Brain microvascular endothelial cell (primary cell): Measurements from ENCODE around the gene ERI3.

Source experiments
- DNase-seq: peaks from one replicate; pipeline ENCODE4 v3.0.0-alpha.2; 2020
- H3K27ac ChIP-seq: fragments of 250-450 bp; sonication (Bioruptor Pico); 2 replicates; pipeline ENCODE4 v1.5.1; 2020; ENCODE audit warnings: mild to moderate bottlenecking, moderate library complexity
- H3K27me3 ChIP-seq: fragments of 250-450 bp; sonication (Bioruptor Pico); replicated peaks from 2 replicates; pipeline ENCODE4 v1.5.1; 2020; ENCODE audit warnings: mild to moderate bottlenecking
- H3K36me3 ChIP-seq: fragments of 250-450 bp; sonication (Bioruptor Pico); replicated peaks from 2 replicates; pipeline ENCODE4 v1.5.1; 2020; ENCODE audit warnings: mild to moderate bottlenecking
- H3K4me3 ChIP-seq: 2 replicates; pipeline ENCODE4 v1.5.1; 2011; ENCODE audit warnings: low read depth, mild to moderate bottlenecking, control low read depth, low read length, moderate library complexity
- in situ Hi-C: cut with HindIII; loops from 2 replicates; pipeline ENCODE4 v1.10.0; 2017; ENCODE audit warnings: low sequenced_read_pairs, low pct_ligation_motif_present
- TF ChIP-seq, protein P1 (sequence below): IDR thresholded peaks from 2 replicates; pipeline ENCODE4 v1.5.1; 2011; ENCODE audit warnings: low read depth, mild to moderate bottlenecking, moderate library complexity, low read length, control low read depth, inconsistent platforms; ENCODE audit errors: missing control alignments

ERI3 gene

DNA sequence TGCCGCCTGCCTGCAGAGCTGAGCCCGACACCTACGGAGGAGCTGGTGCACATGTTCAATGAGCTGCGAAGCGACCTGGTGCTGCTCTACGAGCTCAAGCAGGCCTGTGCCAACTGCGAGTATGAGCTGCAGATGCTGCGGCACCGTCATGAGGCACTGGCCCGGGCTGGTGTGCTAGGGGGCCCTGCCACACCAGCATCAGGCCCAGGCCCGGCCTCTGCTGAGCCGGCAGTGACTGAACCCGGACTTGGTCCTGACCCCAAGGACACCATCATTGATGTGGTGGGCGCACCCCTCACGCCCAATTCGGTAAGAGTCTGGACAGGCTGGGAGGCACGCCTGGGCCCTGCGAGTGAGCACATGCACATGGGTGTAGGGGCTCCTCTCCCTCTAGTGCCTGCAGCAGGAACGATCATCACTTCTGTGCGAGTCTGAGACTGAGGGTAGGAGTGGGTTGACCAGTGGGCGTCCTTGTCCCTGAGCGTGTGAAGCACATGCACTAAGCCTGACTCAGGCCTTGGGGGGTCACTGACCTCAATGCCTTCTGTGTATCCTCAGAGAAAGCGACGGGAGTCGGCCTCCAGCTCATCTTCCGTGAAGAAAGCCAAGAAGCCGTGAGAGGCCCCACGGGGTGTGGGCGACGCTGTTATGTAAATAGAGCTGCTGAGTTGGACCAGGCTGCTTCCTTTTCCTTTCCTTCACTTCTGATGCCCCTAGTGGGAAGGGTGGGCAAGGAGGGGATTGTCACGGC, 134.9 kb downstream of the ERI3 start:
- H3K27me3 ChIP-seq: no peaks in the 10 kb centered on the region
- peak; percentile 57 for DNase-seq
- H3K4me3 ChIP-seq: no peak overlapping the region
- in situ Hi-C loops: no loop called here
- H3K36me3 ChIP-seq: peaks cover 38% of the 10 kb centered on the region
- H3K27ac ChIP-seq: no peak overlapping the region
- TF ChIP-seq, protein P1, sequence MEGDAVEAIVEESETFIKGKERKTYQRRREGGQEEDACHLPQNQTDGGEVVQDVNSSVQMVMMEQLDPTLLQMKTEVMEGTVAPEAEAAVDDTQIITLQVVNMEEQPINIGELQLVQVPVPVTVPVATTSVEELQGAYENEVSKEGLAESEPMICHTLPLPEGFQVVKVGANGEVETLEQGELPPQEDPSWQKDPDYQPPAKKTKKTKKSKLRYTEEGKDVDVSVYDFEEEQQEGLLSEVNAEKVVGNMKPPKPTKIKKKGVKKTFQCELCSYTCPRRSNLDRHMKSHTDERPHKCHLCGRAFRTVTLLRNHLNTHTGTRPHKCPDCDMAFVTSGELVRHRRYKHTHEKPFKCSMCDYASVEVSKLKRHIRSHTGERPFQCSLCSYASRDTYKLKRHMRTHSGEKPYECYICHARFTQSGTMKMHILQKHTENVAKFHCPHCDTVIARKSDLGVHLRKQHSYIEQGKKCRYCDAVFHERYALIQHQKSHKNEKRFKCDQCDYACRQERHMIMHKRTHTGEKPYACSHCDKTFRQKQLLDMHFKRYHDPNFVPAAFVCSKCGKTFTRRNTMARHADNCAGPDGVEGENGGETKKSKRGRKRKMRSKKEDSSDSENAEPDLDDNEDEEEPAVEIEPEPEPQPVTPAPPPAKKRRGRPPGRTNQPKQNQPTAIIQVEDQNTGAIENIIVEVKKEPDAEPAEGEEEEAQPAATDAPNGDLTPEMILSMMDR: peak; percentile 33

DNA sequence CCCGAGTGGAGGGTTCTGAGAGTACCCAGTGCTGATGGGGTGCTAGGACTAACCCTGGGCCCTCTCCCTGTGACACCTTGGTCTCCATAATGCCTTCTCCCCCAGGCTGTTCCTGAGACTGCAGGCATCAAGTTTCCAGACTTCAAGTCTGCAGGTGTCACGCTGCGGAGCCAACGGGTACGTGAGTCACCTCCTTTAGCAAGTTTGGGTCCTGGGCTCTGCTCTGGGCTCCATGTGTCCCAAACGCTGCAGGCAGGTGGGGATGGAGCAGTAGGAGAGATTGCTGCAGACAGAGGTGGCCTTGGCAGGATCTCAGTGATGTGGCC, 135.8 kb downstream of the ERI3 start:
- no peak for DNase-seq
- H3K4me3 ChIP-seq: no peak overlapping the region
- H3K36me3 ChIP-seq: peaks cover 38% of the 10 kb centered on the region
- H3K27me3 ChIP-seq: no peaks in the 10 kb centered on the region
- no peak overlapping the region for H3K27ac ChIP-seq
- in situ Hi-C loops: no loop called here
- TF ChIP-seq, protein P1: no peak

DNA sequence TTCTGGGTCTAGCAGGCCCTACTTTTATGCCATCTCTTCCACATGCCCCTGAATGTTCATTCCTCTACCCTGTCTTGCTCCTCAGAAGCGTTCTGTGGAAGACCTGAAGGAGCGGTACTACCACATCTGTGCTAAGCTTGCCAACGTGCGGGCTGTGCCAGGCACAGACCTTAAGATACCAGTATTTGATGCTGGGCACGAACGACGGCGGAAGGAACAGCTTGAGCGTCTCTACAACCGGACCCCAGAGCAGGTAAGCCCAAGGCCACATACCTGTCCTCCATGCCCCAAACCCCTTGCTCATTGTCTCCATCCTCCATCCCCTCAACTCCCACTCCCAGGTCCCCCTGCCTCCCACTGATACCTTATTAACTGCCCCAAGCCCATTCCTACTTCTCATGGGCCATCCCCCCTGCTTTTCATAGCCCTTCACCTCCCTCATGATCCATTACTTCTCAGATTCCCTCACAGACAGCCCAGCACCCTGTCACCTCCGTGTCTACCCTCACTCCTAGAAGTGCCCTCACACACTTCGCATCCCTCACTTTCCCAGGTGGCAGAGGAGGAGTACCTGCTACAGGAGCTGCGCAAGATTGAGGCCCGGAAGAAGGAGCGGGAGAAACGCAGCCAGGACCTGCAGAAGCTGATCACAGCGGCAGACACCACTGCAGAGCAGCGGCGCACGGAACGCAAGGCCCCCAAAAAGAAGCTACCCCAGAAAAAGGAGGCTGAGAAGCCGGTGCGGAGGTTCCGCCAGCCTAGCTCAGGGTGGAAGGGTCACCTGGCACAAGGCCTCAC, 136.4 kb downstream of the ERI3 start:
- peaks cover 38% of the 10 kb centered on the region for H3K36me3 ChIP-seq
- DNase-seq: no peak
- in situ Hi-C loops: no loop called here
- no peaks in the 10 kb centered on the region for H3K27me3 ChIP-seq
- TF ChIP-seq, protein P1: no peak
- no peak overlapping the region for H3K4me3 ChIP-seq
- no peak overlapping the region for H3K27ac ChIP-seq

DNA sequence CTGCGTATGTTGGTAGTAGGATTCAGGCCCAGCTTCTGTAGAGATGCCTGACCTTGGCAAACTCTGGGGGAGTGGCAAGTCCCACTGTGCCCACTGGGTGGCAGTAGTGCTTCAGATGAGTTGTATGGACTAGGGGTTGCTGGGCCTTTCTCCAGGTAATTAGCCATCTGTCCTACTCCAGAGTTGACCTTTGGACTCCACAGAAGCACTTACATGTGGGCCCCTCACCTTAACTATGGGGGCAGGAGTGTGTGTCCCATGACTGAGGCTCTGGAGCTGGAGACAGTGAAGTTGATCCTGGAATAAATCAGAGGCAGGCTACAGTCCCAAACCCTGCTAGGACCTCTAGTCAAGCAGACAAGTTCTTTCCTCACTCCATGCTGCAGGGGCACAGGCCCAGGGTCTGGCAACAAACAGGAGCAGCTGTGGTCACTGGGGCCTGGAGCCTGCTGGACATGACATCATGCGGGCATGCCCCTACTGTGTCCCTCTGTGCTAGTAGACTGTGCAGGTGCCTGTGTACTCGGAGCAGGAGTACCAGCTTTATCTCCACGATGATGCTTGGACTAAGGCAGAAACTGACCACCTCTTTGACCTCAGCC, 137.1 kb downstream of the ERI3 start:
- in situ Hi-C loops: no loop called here
- Histone ChIP-seq H3K4me3 (no peak overlapping the region), H3K27ac (no peak overlapping the region), H3K36me3 (peaks cover 38% of the 10 kb centered on the region), H3K27me3 (no peaks in the 10 kb centered on the region)
- DNase-seq: peak; percentile 66
- TF ChIP-seq, protein P1: peak; percentile 96

DNA sequence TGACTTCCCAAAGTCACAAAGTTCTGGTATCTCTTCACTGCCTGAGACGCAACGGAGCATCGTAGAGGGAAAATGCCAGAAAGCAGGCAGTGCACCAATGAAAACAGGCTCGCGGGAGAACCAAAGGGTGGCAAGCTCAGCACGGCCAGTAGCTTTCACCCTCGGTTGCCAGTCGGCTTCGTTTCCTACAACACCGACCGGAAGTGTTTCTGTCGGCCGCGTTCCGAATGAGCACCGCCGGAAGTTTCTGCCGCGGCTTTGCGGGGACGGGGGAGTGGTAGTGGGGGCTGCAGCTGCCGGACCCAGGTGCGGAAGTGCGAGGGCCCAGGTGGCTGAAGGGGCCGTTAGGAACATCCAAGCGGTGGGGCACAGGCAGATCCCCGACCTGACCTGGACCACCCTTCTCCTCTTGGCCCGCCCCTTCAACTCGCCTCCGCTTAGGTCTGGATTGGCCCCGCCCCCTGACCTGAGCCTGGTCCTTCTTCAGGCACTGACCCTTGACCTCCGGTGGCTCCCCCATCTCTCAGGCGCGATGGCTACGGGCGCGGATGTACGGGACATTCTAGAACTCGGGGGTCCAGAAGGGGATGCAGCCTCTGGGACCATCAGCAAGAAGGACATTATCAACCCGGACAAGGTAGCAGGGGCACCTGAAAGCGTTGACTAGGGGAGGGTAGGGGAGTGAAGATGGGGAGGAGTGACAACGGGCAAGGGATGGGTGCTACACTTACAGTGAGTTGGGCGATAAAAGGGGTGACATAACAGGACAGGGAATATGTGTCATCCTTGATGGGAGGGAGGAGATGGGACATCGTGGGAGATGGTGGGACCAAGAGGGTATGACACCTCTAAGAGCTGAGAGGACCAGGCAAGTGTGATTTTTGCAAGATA, 141.6 kb downstream of the ERI3 start, which contains the start of gene DMAP1:
DMAP1 (plus strand) TSS at position 250 of the 891 bp plus-strand sequence; CDS start at position 533, 283 bp downstream.
- peaks cover 6% of the 10 kb centered on the region for H3K36me3 ChIP-seq
- H3K27ac ChIP-seq: peak within 1 kb of the TSS; percentile 57
- DNase-seq: peak; percentile 67
- TF ChIP-seq, protein P1: peak; percentile 26
- in situ Hi-C loops: no loop called here
- H3K27me3 ChIP-seq: no peaks in the 10 kb centered on the region
- H3K4me3 ChIP-seq: peak within 1 kb of the TSS; percentile 100
